Suppressor macrophage treated with lipopolysaccharide for 4 hours (primary cell): ENCODE data around the gene SLC5A5.
"Not testable (repeated sequence)": the region's sequence is repeated elsewhere in the genome, so short reads cannot be mapped to it uniquely, and the experiment has no call there.

Experiments
- DNase-seq: peaks from one replicate; pipeline ENCODE4 v3.0.0-alpha.2; 2020

The SLC5A5 gene

DNA sequence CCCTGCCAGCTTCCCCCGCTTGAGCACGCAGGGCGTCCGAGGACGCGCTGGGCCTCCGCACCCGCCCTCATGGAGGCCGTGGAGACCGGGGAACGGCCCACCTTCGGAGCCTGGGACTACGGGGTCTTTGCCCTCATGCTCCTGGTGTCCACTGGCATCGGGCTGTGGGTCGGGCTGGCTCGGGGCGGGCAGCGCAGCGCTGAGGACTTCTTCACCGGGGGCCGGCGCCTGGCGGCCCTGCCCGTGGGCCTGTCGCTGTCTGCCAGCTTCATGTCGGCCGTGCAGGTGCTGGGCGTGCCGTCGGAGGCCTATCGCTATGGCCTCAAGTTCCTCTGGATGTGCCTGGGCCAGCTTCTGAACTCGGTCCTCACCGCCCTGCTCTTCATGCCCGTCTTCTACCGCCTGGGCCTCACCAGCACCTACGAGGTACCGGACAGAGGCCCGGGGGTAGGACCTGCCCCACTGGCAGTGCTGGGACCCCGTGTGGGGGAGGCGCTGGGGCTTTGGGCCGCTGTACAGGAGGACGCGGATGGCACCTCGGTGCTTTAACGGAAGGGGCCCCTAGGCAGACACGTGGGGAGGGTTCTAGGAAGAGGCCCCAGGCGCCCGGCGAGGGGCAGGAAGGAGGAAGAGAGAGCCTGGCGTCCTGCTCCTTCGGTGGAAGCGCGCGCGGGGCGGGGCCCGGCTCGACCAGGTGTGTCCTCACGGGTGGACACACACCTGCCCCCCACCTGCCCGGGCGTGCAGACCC lies 681 bp downstream of the SLC5A5 start:
- no peak for DNase-seq

DNA sequence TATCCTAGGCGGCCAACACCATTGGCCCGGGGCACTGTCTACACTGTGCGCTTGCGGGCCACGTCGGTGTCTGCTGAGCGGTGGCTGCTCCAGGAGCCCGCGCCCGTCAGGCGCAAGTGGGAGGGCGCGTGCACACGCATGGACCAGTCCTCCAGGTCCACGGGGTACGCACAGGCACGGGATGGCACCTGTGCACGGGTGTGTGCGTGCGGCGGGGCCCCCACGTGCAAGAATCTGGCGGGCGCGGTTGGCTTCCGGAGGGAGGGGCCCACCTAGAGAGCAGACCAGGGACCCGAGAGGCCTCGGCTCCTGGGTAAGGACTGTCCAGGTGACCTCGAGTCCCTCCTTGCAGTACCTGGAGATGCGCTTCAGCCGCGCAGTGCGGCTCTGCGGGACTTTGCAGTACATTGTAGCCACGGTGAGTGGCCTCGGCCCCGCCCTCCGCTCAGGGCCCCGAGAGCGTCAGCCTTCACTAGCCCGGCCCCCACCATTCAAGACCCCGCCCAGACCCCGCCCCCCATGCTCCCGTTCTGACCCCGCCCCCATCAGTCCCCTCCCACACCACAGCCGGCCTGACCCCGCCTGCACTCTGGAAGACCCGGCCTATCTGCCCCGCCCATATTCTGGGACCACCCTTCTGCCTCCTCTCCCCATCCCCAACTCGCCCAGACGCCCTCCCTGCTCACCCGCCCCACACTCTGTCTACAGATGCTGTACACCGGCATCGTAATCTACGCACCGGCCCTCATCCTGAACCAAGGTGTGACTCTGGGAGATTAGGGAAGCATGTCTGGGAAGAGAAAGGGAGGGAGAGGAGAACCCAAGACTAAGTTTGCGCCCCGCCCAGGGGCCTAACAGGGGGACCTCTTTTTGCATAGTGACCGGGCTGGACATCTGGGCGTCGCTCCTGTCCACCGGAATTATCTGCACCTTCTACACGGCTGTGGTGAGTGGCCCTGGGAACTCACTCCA lies 2.3 kb downstream of the SLC5A5 start:
- peak; percentile 49 for DNase-seq

DNA sequence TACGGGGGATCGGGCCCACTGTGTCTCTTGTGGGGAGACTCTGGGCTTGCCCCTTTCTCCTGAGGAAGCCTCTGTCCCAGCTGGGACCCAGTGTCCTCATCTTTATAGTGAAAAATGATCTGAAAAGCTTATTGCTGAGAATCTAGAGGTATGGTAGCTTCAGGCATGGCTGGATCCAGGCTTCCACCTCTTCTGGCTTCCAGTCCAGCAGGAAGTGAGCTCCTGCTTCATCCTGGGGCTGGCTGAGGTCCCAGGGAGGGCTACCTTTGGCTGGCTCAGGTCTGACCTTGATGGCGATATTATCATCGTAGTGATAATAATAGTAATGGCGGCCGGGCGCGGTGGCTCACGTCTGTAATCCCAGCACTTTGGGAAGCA lies 3.0 kb downstream of the SLC5A5 start:
- no peak for DNase-seq

DNA sequence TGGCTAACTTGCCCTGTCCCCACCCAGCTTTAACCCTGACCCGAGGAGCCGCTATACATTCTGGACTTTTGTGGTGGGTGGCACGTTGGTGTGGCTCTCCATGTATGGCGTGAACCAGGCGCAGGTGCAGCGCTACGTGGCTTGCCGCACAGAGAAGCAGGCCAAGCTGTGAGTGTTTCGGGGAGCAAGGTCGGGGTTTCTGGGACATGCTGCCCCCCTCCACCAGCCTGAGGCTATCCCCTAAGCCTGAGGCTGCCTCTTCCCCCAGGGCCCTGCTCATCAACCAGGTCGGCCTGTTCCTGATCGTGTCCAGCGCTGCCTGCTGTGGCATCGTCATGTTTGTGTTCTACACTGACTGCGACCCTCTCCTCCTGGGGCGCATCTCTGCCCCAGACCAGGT lies 6.0 kb downstream of the SLC5A5 start:
- DNase-seq, result no peak

DNA sequence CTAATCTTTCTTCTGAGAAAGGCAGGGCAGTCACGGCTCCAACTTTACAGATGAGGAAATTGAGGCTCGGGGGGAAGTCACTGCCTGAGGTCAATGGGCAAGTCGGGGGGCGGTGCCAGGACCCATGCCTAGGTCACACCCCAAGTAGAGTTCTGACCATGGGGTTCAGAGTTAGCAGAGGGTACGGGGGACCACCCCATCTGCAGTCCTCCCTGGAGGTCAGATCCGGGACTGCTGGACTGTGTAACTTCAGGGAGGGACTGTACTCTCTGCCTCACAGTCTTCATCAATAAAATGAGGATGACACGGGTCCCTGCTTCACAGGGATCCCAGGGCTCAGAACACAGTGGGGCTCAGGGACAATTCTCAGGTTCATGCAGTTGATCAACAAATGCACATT lies 7.7 kb downstream of the SLC5A5 start:
- no peak for DNase-seq

DNA sequence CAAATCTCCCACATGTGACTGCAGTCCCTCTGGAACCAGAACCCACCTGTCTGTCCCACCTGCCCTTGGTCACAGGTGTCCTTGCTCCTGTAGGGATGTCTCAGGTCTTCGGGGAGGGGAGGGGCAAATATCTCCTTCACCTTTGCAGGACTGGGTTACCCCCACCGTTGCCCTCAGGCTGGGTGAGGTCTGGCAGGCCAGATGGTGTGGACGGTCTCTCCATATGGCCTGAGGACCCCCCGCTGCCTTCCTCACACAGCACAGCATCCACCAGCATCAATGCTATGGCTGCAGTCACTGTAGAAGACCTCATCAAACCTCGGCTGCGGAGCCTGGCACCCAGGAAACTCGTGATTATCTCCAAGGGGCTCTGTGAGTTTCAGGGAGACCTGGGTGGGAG lies 10.0 kb downstream of the SLC5A5 start:
- DNase-seq, result no peak

DNA sequence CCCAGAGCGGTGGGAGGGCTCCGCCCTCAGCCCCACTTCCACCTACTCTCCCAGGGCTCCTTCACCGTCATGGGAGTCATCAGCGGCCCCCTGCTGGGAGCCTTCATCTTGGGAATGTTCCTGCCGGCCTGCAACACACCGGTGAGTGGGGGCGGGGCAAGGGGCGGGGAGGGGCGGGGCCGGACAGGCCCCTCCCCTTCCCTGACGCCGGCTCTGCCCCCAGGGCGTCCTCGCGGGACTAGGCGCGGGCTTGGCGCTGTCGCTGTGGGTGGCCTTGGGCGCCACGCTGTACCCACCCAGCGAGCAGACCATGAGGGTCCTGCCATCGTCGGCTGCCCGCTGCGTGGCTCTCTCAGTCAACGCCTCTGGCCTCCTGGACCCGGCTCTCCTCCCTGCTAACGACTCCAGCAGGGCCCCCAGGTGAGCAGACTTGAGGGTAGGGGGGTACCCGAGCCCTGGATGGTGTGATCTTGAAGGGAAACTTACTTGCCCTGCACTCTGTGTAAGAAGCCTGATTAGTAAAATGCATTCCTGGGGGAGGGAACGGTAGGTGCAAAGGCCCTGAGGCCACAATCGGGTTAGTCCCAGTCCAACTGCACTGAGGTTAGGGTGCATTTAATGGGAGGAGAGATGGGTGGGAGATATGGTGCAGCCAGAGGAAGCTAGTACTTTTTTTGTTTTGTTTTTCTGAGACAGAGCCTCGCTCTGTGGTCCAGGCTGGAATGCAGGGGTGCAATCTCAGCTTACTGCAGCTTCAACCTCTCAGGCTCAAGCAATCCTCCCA lies 12.1 kb downstream of the SLC5A5 start:
- DNase-seq, result no peak

DNA sequence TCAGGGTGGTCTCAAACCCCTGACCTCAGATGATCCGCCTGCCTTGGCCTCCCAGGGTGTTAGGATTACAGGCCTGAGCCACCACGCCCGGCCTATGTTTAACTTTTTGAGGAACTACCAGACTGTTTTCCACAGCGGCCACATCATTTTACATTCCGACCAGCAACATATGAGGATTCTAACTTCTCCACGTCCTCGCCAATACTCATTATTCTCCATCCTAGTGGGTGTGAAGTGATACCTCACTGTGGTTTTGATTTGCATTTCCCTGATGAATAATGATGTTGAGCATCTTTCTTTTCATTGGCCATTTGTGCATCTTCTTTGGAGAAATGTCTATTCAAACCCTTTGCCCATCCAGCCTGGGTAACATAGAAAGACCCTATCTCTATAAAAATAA lies 14.8 kb downstream of the SLC5A5 start:
- no peak for DNase-seq

DNA sequence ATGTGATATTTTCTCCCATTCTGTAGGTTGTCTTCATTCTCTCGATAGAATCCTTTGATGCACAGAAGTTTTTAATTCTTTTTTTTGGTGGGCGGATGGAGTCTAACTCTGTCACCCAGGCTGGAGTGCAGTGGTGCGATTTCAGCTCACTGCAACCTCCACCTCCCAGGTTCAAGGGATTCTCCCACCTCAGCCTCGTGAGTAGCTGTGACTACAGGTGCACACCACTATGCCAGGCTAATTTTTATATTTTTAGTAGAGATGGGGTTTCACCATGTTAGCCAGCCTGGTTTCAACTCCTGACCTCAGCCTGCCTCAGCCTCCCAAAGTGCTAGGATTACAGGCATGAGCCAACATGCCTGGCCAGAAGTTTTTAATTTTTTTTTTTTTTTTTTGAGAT lies 15.5 kb downstream of the SLC5A5 start:
- DNase-seq, result not testable (repeated sequence)

DNA sequence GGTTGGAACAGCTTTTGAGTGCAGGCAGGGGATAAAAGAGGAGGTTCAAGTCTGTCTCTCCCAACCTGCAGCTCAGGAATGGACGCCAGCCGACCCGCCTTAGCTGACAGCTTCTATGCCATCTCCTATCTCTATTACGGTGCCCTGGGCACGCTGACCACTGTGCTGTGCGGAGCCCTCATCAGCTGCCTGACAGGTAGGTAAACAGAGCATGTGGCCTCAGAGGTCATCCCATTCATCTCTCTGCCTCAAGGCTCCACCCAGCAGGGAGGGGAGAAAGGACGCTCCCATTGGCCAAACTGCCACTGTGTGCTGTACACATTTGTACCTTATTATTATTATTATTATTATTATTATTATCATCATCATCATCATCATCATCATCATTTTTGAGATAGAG lies 16.5 kb downstream of the SLC5A5 start:
- DNase-seq, result no peak

DNA sequence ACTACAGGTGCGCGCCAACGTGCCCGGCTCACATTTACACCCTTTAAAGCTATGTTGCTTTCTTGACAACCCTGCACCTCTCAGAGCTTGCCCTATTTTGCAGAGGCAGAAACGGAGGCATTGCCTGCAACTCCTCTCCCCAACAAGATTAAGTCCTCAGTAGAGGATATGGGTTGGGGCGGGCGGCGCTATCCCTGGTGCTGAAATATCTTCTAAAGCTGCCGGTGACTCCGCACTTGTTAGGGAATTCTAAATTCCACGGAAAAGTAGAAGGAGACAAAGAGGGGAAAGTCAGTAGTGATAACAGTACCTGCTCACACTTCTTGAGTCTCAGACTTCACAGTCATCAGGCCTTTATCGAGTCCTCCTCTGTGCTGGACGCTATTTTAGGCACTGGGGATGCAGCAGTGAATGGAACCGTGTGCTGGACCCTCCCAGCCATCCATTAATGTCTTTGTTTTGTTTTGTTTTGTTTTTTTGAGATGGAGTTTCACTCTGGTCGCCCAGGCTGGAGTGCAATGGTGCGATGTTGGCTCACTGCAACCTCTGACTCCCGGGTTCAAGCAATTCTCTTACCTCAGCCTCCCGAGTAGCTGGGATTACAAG lies 18.0 kb downstream of the SLC5A5 start:
- no peak for DNase-seq

DNA sequence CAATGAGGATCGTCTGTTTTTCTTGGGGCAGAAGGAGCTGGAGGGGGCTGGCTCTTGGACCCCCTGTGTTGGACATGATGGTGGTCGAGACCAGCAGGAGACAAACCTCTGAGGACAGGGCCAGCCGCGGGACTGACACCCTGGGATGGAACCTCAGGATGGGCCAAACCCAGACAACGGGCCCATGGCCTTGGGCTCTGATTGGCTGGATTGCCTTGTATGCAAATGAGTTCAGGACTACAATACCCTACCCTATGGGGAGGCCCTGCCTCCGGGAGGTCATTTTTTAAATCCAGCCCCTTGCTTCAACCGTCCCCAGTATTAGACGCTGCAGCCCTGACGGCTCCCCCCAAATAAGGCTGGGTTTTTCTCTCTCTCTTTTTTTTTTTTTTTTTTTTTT lies 22.0 kb downstream of the SLC5A5 start:
- DNase-seq, result no peak

DNA sequence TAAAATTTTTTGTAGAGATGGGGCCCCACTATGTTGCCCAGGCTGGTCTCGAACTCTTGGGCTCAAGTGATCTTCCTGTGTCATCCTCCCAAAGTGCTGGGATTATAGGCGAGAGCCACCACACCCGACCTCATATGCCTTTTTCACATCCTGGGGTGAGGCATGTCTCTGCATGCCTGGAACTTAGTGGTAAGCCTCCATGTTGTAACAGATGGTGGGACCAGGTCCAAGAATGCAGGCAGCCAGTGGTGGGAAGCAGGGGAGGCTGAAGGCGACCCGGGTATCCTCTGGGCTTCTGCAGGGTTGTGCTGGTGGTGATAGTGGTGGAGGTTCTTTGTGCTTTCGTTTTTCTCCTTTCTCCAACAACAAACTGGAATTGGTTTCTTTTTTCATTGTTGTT lies 31.0 kb downstream of the SLC5A5 start:
- no peak for DNase-seq

DNA sequence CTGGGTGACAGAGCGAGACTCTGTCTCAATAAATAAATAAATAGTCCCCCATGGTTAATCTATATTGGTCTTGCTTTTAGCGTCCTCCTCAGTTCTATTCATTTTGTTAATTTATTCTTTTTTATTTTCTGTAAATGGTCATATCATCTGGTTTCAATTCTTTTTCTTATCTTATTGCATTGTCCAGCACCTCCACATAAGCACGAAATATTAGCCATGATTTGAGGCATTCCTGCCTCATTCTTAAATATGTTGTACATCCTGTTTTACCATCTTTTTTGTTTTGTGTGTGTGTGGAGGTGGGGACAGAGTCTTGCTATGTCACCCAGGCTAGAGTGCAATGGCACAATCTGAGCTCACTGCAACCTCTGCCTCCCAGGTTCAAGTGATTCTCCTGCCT lies 36.5 kb downstream of the SLC5A5 start:
- no peak for DNase-seq

DNA sequence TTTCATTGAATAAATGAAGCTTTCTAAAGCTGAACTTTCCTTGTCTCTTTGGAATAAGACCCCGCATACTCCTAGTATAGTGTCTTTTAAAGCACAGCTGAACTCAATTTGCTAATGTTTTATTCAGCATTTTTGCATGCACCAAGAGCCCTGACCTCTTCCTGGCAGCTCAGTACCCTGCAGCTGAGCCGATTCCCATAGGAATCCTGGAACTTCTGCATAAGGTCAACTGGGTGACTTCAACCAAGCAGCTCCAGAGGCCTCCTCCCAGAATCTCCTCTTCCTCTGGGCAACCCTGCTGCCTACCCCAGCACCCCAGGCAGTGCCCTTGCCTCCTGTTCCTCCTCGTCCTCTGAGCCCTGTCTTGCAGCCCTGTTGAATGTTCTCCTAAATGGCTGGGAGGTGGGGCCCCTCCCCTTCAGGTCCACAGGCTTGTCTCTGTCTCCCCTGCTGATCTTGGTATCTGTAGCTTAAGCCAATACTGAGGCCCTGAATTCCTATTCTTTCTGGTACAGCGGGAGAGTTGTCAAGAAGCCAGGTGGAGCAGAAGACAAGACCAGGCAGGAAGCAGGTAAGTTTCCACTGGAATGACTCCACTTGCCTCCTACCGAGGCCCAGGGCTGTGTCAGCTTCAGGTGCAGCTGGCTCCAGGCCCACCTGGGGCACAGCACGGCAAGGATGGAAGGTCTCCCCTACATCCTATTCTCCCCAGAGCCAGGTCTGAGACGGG lies 37.4 kb downstream of the SLC5A5 start:
- DNase-seq, result no peak

DNA sequence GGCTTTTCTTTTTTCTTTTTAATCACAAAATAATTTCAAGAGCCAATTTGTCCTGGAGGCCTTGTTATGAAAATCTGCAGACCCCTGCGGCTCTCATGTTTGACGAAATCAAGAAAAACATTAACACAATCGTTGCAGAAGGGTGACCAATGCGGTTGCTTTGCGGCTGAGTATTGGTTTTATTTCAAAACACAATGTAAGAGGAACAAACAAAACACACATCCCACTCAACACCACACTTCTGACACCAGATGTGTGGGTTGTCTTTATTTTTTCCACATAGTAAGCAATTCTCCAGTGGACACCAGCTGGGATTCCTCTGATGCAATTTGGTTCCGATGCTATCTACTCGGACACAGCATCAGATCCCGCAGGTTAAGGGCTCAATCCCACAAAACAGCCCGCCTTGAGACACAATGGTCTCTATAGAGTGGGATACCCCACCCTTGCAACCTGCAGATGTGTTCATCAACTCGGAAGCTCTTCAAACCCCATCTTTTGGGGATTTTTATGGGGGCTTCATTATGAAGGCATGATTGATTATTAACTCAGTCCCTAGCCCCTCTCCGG lies 39.1 kb downstream of the SLC5A5 start:
- DNase-seq, result peak; percentile 30

DNA sequence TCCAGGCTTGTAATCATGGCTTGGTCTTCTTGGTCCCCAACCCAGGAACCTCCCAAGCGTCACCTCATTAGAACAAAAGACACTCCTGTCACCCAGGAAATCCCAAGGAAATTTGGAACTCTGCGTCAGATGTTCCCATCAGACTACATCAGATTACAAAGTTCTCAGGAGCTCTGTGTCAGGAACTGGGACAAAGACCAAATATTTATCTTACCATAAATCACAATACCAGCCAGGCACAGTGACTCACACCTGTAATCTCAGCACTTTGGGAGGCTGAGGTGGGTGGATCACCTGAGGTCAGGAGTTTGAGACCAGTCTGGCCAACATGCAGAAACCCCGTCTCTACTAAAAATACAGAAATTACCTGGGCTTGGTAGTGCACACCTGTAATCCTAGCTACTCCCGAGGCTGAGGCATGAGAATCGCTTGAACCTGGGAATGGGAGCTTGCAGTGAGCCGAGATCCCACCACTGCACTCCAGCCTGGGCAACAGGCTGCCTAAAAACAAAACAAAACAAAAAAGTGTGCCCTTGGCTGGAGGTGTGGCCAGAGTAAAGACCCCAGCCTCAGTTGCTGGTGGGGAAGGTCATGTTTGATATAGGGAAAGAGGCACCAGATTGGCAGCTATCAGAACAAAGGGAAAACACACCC lies 44.3 kb downstream of the SLC5A5 start:
- no peak for DNase-seq

DNA sequence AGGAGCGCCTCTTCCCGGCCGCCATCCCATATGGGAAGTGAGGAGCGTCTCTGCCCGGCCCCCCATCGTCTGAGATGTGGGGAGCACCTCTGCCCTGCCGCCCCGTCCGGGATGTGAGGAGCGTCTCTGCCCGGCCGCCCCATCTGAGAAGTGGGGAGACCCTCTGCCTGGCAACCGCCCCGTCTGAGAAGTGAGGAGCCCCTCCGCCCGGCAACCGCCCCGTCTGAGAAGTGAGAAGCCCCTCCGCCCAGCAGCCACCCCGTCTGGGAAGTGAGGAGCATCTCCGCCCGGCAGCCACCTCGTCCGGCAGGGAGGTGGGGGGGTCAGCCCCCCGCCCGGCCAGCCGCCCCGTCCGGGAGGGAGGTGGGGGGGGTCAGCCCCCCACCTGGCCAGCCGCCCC lies 46.4 kb downstream of the SLC5A5 start:
- DNase-seq, result not testable (repeated sequence)

DNA sequence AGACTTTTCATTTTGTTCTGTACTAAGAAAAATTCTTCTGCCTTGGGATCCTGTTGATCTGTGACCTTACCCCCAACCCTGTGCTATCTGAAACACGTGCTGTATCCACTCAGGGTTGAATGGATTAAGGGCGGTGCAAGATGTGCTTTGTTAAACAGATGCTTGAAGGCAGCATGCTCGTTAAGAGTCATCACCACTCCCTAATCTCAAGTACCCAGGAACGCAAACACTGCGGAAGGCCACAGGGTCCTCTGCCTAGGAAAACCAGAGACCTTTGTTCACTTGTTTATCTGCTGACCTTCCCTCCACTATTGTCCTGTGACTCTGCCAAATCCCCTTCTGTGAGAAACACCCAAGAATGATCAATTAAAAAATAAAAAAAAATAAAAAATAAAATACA lies 47.4 kb downstream of the SLC5A5 start:
- DNase-seq, result not testable (repeated sequence)

DNA sequence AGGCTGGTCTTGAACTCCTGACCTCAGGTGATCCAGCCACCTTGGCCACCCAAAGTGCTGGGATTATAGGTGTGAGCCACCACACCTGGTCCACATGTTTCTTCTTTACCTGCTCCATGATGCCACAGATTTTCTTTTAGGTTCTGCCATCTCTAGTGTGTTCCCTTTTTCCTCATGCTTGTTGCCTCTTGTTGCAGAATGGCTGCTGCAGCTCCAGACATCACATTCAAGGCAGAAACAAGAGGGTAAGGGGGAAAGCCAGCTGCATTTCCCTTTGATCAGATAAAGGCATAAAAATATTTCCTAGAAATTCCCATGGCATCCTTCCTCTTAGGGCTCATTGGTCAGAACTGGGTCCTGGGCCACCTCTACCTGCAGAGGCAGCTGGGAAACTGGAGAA lies 48.8 kb downstream of the SLC5A5 start:
- DNase-seq, result no peak

DNA sequence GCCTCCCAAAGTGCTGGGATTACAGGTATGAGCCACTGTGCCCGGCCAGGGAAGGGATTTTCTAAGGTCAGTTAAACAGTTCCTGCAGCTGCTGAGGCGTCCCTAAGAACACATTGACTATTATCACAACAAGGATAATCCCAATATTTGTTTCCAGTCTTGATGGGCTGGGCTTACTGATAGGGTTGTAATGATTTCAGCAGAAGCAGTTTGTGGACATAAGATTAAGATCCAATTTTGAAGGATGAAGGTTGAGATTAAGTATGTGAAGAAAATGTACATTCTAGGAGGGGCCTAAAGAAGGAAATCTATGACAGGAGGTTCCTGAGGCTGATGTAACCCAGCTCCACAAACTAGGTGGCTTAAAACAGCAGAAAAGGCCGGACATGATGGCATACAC lies 50.4 kb downstream of the SLC5A5 start:
- DNase-seq, result no peak
